ENCODE results near the gene A1BG.

The A1BG gene, protein sequence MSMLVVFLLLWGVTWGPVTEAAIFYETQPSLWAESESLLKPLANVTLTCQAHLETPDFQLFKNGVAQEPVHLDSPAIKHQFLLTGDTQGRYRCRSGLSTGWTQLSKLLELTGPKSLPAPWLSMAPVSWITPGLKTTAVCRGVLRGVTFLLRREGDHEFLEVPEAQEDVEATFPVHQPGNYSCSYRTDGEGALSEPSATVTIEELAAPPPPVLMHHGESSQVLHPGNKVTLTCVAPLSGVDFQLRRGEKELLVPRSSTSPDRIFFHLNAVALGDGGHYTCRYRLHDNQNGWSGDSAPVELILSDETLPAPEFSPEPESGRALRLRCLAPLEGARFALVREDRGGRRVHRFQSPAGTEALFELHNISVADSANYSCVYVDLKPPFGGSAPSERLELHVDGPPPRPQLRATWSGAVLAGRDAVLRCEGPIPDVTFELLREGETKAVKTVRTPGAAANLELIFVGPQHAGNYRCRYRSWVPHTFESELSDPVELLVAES

DNA sequence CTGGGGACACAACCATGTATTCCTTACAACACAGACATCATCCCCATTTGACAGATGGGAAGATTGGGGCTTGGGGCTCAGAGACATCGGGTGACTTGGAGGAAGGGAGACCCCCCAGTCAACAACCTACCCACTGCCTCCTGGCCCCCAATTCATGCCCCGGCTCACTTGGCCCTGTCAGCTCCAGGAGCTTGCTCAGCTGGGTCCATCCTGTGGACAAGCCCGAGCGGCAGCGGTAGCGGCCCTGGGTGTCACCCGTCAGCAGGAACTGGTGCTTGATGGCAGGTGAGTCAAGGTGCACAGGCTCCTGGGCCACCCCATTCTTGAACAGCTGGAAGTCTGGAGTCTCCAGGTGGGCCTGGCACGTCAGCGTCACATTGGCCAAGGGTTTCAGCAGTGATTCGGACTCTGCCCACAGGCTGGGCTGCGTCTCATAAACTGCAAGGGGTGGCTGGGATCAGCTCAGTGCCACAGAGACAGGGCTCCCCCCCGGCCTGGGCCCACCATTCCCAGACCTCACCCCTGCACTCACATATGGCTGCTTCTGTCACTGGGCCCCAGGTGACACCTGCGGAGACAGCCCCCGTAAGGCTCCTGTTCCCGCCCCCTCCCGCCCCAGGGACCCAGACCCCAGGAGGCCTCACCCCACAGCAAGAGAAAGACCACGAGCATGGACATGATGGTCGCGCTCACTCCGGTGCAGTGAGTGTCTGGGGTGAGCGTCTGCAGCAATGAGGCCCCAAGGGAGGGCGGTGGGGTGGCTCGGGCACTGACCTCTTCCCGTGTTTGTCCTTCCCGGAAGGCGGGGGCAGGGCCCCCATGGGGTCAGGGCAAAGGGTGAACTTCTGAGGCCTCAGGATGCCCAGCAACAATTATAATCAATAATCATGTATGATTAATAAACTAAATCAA is at the start of gene A1BG:
Gene A1BG (minus strand): TSS at position 733 of the 912 bp plus-strand sequence. CDS start 55 bp downstream, at position 678.
- no peak for DNase-seq

DNA sequence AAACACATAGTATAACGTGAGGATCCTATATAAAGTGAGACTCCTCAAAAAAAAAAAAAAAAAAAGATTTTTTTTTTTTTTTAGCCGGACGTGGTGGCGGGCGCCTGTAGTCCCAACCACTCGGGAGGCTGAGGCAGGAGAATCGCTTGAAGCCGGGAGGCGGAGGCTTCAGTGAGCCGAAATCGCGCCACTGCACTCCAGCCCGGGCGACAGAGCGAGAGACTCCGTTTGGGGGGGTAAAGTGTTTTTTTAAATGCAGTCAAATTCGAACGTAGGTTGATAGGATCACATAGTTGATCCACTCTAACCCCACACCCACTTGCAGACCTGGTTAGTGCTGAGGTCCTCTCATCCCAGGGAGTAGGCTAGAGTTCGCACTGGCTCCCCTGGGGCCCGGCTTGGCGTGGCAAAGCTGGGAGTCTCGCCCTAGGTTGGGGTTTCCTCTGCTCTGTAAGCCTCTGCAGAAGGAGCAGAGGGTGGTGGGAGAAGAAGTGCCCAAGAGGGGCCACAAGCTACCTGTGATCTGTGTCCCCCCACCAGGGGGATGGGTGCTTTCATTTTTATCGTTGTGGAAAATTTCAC is 48.6 kb upstream of the A1BG start:
- DNase-seq = no peak

DNA sequence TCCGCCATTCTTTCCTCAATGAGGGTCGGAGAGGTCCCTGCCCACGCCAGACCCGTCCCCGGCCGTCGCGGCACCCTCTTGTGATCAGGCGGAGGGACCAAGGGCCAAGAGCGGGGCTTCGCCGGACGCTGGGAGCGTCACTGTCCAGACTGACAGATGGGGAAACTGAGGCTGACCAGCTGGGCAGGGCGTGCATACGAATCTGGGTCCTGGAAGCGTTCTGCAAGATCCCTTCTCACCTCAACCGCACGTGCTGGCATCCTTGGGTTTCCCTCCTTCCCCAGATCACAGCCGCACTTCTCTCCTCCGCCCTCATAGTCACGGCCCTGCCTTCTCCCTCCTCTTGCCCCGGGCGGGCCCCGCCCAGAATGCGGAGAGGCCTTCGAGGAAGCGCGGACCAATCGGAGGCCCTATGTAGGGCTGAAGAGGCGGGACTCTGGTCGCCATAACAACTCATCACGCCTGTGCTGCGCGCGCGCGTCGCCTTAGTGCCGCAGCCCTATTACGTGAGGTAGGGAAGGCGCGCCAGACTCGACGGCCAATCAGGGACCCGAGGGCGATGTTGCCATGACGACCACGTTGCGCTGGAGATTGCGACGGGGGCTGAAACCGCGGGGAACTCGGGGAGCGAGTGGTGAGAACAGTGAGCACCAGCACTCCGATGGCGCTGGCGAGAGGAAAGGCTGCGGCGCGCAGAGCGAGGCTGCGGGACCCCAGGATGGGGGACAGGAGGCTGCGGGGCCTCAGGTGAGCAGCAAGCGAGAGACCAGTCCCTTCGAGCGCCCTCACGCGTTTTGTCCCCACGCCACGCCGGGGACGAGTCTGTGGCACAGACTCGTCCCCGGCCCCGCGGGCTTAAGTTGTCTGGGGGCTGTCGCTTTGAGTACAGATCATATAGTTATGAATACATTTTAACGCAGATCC is 47.9 kb upstream of the A1BG start:
- peak; percentile 100 for DNase-seq

DNA sequence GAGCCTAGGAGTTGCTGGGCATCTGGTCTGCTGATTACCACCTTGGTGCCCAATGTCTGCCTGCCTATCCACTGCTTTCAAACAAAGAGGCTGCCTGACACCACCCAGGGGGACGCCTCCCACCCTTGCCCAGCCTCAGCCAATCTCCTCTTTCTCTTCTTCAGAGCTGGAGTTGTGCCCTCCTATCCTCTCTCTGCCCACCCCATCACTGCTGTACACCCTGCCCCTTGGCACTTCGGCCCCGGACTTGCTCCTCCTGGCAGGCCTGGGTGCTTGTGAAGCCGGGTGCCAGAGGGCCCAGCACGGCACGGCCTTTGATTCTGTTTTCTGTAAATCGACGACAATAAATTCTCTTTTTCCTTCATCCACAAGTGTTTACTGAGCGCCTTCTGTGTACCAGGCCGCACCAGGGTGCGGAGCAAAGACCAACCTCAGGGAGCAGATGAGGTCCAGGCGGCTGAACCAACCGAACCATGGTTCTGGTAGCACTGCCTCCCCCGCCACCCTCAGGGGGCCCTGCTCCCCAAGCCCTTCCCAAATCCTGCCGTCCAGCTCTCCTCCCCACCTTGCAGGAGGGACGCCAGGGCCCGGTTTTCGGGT is 47.1 kb upstream of the A1BG start:
- no peak for DNase-seq

DNA sequence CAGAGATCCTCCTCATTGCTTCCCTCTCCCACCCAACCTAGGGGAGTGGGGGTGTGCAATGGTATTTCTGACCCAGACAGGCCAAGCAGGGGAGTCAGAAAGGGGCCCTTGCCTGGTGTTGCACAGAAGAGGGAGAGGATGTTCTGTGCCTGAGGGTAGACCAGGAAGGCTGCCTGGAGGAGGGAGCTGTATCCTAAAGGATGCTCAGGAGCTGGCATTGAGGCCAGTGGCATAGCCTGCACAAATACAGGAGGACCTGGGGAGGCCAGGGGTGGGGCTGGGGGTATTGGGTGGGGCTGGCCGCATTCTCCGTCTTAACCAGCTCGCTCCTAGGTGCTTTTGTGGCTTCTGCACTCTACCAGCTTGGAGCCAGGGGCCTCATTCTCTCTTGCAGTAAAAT is 46.6 kb upstream of the A1BG start:
- DNase-seq = no peak

DNA sequence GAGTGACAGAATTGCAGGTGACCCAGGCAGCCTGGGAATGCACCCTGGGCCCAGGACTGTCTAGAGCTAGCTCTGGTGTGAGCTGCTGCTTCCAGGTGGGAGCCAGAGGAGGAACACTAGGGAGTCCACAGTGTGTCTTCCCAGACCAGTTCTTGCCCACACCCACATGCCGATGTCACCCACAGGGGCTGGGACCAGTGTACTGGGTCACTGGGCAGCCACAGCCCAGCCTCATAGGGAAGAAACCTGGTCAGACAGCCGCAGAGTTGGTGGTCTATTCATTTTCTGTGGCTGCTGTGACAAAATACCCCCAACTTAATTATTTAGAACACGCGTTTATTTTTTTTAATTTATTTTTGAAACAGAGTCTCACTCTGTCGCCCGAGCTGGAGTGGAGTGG is 45.3 kb upstream of the A1BG start:
- DNase-seq = no peak

DNA sequence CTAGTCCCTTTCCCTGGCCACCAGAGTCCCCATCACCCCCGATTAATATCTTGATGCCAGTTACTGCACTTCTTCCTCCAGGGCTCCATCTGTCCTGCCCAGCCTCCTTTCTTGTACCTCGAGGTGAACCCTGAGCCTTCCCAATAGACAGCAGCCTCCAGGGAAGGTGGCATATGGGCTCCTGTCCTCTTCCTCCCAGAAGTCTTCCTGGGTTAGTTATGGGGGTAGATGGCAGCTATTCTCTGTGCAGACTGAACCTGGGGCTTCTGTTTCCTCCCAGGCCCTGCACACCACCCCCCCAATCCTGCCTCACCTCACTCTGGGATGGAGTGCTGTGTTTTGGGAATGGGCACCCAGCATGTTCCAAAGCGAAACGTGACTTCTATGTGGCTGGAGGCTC is 44.8 kb upstream of the A1BG start:
- no peak for DNase-seq

DNA sequence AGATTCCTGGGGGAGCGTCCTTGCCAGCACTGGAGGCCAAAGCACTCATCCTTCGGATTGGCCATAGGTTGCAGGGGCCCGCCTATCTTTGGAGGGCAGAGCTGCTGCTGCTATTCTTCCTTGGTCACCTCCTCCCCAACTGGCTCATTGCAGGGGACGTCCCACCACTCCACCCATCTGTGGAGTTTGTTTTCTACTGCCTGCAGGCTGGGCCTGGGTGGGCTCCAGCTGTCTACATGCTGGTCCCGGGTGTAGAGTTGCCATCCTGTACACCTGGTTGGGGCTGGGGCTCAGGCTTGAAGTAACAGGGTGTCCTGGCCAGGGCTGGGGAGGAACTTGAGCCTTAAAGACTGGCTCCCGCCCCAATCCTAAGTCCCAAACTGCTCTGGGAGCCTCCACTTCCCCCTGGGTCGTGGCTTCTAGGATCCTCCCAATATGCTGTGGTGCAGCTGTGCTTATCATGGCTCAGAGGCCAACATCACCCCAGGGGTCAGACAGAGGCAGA is 44.3 kb upstream of the A1BG start:
- no peak for DNase-seq

DNA sequence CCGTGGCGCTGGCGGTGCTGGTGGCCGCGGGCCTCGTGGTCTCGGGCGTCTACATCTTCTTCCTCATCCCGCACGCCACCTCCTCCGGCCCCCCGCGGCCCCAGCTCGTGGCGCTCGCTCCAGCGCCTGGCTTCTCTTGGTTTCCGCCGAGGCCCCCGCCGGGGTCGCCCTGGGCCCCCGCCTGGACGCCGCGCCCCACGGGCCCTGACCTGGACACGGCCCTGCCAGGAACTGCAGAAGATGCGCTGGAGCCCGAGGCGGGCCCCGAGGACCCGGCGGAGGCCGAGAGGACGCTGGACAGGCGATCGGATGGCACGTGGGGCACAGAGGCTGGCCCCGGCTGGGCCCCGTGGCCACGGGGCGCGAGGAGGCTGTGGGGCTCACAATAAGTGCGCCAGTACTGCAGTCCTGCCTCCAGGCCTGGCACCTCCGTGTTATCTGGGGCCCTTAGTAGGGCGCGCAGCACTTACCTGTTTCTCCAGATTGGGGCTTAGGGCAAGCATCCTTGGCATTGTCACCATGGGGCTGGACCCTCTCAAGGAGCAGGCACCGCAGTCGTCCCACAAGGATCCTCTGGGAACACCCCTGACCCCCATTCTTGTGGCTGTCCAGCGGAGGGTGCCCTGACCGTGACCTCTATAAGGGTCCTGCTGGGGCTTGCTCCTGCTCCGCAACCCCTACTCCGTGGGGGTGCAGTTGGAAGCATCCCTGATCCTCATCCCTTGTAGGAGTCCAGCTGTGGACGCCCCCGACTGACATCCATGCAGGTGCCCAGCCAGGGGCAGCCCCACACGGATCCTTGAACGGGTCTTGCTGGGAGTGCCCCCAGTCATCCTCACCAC is 43.6 kb upstream of the A1BG start:
- DNase-seq = no peak

DNA sequence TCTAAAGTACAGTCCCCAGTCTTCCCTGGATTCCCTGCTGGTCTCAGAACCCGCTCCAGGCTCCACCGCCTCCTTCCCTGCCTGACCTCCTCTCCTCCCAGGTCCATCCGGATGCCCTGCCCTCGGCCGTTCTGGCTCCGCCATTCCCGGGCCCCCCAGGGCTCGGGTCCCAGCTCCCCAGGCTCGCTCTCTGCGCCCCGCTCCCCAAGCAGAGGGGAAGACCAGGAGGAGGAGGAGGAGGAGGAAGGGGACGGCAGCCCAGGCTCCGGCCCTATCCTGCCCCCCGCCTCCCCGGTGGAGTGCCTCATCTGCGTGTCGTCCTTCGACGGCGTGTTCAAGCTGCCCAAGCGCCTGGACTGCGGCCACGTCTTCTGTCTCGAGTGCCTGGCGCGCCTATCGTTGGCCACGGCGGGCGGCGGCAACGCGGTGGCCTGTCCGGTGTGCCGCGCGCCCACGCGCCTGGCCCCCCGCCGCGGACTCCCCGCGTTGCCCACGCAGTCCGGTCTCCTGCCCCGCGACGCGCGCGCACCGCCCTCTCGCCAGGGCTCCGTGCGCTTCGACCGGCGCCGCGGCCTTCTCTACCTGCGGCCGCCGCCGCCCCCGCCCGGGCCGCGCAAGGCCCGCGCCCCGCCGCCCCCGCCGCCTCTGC is 42.8 kb upstream of the A1BG start:
- no peak for DNase-seq

DNA sequence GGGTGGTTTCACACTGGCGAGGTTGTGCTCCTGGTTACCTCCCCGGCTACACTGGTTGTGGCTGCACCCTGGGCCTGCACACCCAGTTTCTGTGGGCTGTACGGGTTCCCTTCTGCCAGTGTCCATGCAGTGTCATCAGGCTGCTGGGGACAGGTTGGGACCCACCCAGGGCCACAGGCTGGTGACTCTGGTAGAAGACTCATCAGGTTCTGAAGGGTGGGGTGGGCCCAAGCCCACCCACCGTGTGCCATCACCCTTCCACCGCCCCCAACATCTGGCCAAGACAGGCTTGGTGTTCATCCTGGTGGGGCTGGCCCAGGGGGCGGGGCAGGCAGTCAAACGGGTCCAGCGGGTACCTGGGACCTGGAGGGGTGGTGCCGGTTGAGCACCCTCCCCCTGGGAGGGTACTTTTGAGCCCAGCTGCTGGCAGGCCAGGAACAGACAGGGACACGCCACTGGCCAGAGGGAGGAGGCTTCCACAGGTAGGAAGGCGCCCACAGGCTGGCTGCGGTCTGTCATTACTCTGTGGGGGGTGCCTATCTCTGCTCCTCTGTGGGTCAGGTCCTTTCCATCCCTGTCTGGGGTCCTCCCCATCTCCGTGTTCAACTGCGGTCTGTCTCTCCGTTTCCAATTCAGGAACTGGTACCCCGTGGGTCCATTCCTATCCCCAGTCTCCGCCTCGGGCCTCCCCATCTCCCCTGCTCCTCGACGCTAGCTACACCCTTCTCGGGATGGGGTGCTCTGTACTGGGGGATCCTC is 42.1 kb upstream of the A1BG start, which contains the start of gene RNF225:
Gene RNF225 (plus strand): TSS at position 437 of the 759 bp plus-strand sequence. CDS start 434 bp downstream, outside the sequence.
- DNase-seq = no peak

DNA sequence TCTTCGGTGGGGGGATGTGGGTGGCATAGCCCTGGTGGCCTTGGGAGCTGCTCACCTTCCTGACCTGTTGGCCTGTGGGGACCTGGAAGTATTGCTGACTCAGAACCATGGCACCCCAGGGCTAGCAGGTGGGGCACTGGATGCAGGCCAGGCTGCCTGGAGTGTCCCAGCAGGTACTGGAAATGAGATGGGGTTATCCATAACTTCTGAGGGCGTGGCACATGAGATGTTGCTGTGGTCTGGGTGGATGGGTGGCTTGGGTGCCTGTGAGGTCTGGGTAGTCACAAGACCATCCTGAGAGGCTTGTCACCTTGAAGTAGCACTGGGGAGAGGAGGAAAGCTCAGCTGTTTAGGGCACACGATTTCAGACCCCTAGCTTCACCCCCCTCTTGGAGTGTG is 41.5 kb upstream of the A1BG start:
- no peak for DNase-seq

DNA sequence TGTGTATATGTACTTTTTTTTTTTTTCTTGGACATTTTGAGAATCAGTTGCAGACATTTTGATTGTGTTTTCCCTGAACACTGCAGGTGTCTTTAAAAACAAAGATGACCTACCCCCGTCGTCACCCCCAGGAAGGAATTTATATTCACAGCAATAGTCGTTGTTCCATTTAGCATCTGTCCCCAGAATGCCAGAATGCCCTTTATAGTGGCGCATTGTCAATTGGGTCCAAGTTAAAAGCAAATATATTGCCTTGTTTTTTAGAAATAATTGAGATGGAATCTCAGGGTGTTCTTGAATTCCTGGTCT is 40.4 kb upstream of the A1BG start:
- no peak for DNase-seq

DNA sequence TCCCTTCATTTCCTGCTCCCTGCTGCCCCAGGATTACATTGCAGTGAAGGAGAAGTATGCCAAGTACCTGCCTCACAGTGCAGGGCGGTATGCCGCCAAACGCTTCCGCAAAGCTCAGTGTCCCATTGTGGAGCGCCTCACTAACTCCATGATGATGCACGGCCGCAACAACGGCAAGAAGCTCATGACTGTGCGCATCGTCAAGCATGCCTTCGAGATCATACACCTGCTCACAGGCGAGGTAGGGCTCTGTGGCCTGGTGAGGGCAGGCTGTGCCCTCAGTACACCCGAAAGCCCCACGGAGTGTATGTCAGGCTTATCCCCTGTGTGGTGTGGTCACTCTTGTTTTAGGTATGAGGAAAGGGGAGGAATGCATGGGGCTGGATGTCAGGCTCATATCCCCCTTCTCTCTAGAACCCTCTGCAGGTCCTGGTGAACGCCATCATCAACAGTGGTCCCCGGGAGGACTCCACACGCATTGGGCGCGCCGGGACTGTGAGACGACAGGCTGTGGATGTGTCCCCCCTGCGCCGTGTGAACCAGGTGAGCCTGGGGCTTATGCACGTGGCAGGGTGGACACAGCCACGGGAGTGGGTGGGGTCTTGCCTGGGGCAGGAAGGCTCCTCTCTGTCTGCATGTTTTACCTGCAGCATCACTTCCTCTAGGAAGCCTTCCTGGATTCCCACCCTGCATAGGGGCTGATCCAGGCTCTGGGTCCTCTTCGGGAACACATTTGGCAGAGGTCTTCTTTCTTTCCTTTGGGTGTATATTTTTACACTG is 39.8 kb upstream of the A1BG start:
- DNase-seq = no peak

DNA sequence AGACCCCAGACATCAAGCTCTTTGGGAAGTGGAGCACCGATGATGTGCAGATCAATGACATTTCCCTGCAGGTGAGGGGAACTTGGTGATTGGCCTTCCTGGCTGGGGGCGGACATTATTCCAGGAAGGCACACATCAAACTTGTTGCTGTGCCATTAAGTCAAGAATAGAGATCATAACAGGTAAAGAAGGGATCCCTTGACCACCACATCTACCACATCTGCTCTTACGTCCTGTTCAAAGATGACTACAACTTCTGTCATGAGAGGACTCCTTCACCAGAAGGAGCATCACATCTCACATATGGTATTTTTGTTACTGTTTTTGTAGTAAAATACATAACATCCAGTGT is 34.9 kb upstream of the A1BG start:
- DNase-seq = no peak

DNA sequence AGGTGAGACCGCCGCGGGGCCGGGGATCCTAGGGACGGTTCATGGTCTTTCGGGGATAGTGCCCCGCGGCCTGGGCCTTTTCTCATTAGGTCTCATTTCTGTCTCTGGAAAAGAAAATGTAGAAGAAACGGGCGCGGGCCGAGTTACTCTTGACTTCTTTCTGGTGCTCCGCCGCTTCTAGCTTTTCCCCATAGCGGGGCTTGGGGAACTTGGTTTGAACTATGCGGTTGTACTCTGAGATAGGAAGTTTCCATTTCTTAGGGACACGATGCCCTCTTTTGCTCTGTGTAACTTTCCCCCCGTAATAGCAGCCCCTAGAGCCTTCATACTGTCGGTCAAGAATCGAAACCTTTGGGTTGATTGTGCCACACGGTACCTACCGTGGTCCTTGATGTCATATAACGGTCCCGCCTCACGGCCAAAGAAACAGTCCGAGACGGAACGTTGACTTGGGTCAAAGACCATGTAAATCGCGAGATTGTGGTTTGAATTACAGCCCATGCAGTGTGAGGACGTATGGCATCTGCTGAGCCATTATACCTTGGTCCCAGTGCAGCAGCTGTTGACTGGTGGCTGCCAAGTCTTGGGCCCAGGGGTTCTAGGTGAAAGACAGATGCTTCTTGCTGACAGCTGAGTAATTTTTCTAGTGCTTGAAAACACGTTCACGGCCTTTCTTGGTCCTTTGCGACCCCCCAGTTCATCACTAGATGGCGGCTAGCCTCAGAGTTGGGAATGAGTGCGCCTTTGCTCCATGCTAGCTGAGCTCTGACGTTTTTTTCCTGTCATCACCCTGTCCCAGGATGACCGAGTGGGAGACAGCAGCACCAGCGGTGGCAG is 34.3 kb upstream of the A1BG start:
- no peak for DNase-seq

DNA sequence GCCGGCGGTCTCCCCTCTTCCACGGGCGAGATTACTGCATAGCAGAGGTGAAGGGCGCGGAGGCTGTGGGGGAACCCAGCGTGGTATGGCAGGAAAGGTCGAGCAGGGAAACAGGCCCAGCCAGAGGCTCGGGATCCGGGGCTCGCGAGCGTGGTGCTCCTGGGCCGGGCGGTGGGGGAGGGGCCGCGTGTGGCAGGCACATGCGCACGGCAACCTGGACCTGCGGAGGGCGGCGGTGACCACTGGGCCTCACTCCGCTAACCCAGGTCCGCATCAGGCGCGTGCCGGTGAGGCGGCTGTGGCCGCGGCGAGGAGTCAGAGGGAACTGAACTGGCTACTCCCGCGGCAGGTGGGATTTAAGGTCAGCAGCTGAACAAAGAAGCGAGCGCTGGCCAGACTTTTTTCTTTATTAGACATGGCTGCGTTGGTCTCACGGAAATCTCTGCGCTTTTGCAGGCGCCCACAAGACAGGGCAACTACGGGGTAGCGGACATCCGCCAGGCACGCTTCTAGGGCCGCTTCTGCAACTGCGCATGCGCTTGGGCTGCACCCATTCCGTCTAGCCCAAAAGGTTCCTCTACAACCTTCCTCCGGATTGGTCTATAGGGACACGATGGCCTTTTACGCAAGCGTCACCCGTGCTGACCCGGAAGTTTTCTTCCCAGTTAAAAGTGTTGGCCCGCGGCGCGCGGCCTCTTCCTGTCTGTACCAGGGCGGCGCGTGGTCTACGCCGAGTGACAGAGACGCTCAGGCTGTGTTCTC is 33.5 kb upstream of the A1BG start, which contains the start of gene RPS5:
Gene RPS5 (plus strand): TSS at position 694 of the 762 bp plus-strand sequence. CDS start 869 bp downstream, outside the sequence.
- DNase-seq = peak; percentile 98
